ENCODE data around the gene NTM.

The NTM gene

GRCh38 chr11:132346558-132347148, 976.2 kb downstream of the NTM start:
- DNase-seq (ENCODE audit: low read depth), result no peak
- Histone ChIP-seq H3K9ac (ENCODE audit: low read length) (no peak overlapping the region), H3K4me1 (ENCODE audit: control insufficient read depth, insufficient read depth, low read length) (no peaks in the 10 kb centered on the region), H3K4me3 (ENCODE audit: low read length) (no peak overlapping the region), H3K9me3 (ENCODE audit: control insufficient read depth, low read length) (no peaks in the 10 kb centered on the region), H3K27me3 (replicated peaks; ENCODE audit: control insufficient read depth, insufficient read depth, low read length) (peaks cover 21% of the 10 kb centered on the region), H3K36me3 (ENCODE audit: control insufficient read depth, insufficient read depth, low read length, severe bottlenecking) (no peaks in the 10 kb centered on the region)

- Histone ChIP-seq H3K4me3 (ENCODE audit: low read length) (no peak overlapping the region), H3K9ac (ENCODE audit: low read length) (no peak overlapping the region), H3K4me1 (ENCODE audit: control insufficient read depth, insufficient read depth, low read length) (no peaks in the 10 kb centered on the region), H3K36me3 (ENCODE audit: control insufficient read depth, insufficient read depth, low read length, severe bottlenecking) (no peaks in the 10 kb centered on the region), H3K27me3 (replicated peaks; ENCODE audit: control insufficient read depth, insufficient read depth, low read length) (peaks cover 20% of the 10 kb centered on the region), H3K9me3 (ENCODE audit: control insufficient read depth, low read length) (no peaks in the 10 kb centered on the region)
- DNase-seq (ENCODE audit: low read depth), result no peak
These were observed 977.0 kb downstream of the NTM start for GRCh38 chr11:132347156-132348090.

- Histone ChIP-seq H3K9ac (ENCODE audit: low read length) (no peak overlapping the region), H3K4me1 (ENCODE audit: control insufficient read depth, insufficient read depth, low read length) (no peaks in the 10 kb centered on the region), H3K27me3 (replicated peaks; ENCODE audit: control insufficient read depth, insufficient read depth, low read length) (peaks cover 33% of the 10 kb centered on the region), H3K9me3 (ENCODE audit: control insufficient read depth, low read length) (no peaks in the 10 kb centered on the region), H3K36me3 (ENCODE audit: control insufficient read depth, insufficient read depth, low read length, severe bottlenecking) (no peaks in the 10 kb centered on the region), H3K4me3 (ENCODE audit: low read length) (no peak overlapping the region)
- no peak for DNase-seq (ENCODE audit: low read depth)
These were observed 979.7 kb downstream of the NTM start for GRCh38 chr11:132349811-132350733.

- no peak overlapping the region for H3K9ac ChIP-seq (ENCODE audit: low read length)
- H3K4me1 ChIP-seq (ENCODE audit: control insufficient read depth, insufficient read depth, low read length), result no peaks in the 10 kb centered on the region
- H3K4me3 ChIP-seq (ENCODE audit: low read length), result no peak overlapping the region
- DNase-seq (ENCODE audit: low read depth), result no peak
- no peaks in the 10 kb centered on the region for H3K36me3 ChIP-seq (ENCODE audit: control insufficient read depth, insufficient read depth, low read length, severe bottlenecking)
- H3K9me3 ChIP-seq (ENCODE audit: control insufficient read depth, low read length), result no peaks in the 10 kb centered on the region
- H3K27me3 ChIP-seq (replicated peaks; ENCODE audit: control insufficient read depth, insufficient read depth, low read length), result peaks cover 42% of the 10 kb centered on the region
These were observed 980.6 kb downstream of the NTM start for GRCh38 chr11:132351050-132351449.

- Histone ChIP-seq H3K36me3 (ENCODE audit: control insufficient read depth, insufficient read depth, low read length, severe bottlenecking) (no peaks in the 10 kb centered on the region), H3K4me1 (ENCODE audit: control insufficient read depth, insufficient read depth, low read length) (no peaks in the 10 kb centered on the region), H3K27me3 (replicated peaks; ENCODE audit: control insufficient read depth, insufficient read depth, low read length) (peaks cover 46% of the 10 kb centered on the region), H3K9ac (ENCODE audit: low read length) (no peak overlapping the region), H3K9me3 (ENCODE audit: control insufficient read depth, low read length) (no peaks in the 10 kb centered on the region), H3K4me3 (ENCODE audit: low read length) (no peak overlapping the region)
- no peak for DNase-seq (ENCODE audit: low read depth)
These were observed 982.1 kb downstream of the NTM start for GRCh38 chr11:132352497-132352896.

GRCh38 chr11:132353255-132353654, 982.8 kb downstream of the NTM start:
- H3K36me3 ChIP-seq (ENCODE audit: control insufficient read depth, insufficient read depth, low read length, severe bottlenecking), result no peaks in the 10 kb centered on the region
- no peaks in the 10 kb centered on the region for H3K4me1 ChIP-seq (ENCODE audit: control insufficient read depth, insufficient read depth, low read length)
- H3K9me3 ChIP-seq (ENCODE audit: control insufficient read depth, low read length), result no peaks in the 10 kb centered on the region
- H3K27me3 ChIP-seq (replicated peaks; ENCODE audit: control insufficient read depth, insufficient read depth, low read length), result peaks cover 40% of the 10 kb centered on the region
- no peak for DNase-seq (ENCODE audit: low read depth)
- H3K4me3 ChIP-seq (ENCODE audit: low read length), result no peak overlapping the region
- H3K9ac ChIP-seq (ENCODE audit: low read length), result no peak overlapping the region

GRCh38 chr11:132357811-132358572, 987.6 kb downstream of the NTM start:
- H3K4me1 ChIP-seq (ENCODE audit: control insufficient read depth, insufficient read depth, low read length), result no peaks in the 10 kb centered on the region
- H3K4me3 ChIP-seq (ENCODE audit: low read length), result no peak overlapping the region
- no peaks in the 10 kb centered on the region for H3K9me3 ChIP-seq (ENCODE audit: control insufficient read depth, low read length)
- DNase-seq (ENCODE audit: low read depth), result no peak
- H3K27me3 ChIP-seq (replicated peaks; ENCODE audit: control insufficient read depth, insufficient read depth, low read length), result peaks cover 31% of the 10 kb centered on the region
- no peak overlapping the region for H3K9ac ChIP-seq (ENCODE audit: low read length)
- H3K36me3 ChIP-seq (ENCODE audit: control insufficient read depth, insufficient read depth, low read length, severe bottlenecking), result no peaks in the 10 kb centered on the region

GRCh38 chr11:132358573-132358953, 988.1 kb downstream of the NTM start:
- no peaks in the 10 kb centered on the region for H3K9me3 ChIP-seq (ENCODE audit: control insufficient read depth, low read length)
- H3K9ac ChIP-seq (ENCODE audit: low read length), result no peak overlapping the region
- peaks cover 25% of the 10 kb centered on the region for H3K27me3 ChIP-seq (replicated peaks; ENCODE audit: control insufficient read depth, insufficient read depth, low read length)
- H3K4me3 ChIP-seq (ENCODE audit: low read length), result no peak overlapping the region
- H3K36me3 ChIP-seq (ENCODE audit: control insufficient read depth, insufficient read depth, low read length, severe bottlenecking), result no peaks in the 10 kb centered on the region
- no peak for DNase-seq (ENCODE audit: low read depth)
- no peaks in the 10 kb centered on the region for H3K4me1 ChIP-seq (ENCODE audit: control insufficient read depth, insufficient read depth, low read length)

- no peak for DNase-seq (ENCODE audit: low read depth)
- H3K36me3 ChIP-seq (ENCODE audit: control insufficient read depth, insufficient read depth, low read length, severe bottlenecking), result no peaks in the 10 kb centered on the region
- peaks cover under 1% of the 10 kb centered on the region for H3K9me3 ChIP-seq (ENCODE audit: control insufficient read depth, low read length)
- H3K4me3 ChIP-seq (ENCODE audit: low read length), result no peak overlapping the region
- no peak overlapping the region for H3K9ac ChIP-seq (ENCODE audit: low read length)
- H3K27me3 ChIP-seq (replicated peaks; ENCODE audit: control insufficient read depth, insufficient read depth, low read length), result peaks cover 9% of the 10 kb centered on the region
- H3K4me1 ChIP-seq (ENCODE audit: control insufficient read depth, insufficient read depth, low read length), result no peaks in the 10 kb centered on the region
These were observed 990.7 kb downstream of the NTM start for GRCh38 chr11:132361011-132361550.

- Histone ChIP-seq H3K4me3 (ENCODE audit: low read length) (no peak overlapping the region), H3K27me3 (replicated peaks; ENCODE audit: control insufficient read depth, insufficient read depth, low read length) (no peaks in the 10 kb centered on the region), H3K9me3 (ENCODE audit: control insufficient read depth, low read length) (peaks cover 13% of the 10 kb centered on the region), H3K9ac (ENCODE audit: low read length) (no peak overlapping the region), H3K36me3 (ENCODE audit: control insufficient read depth, insufficient read depth, low read length, severe bottlenecking) (no peaks in the 10 kb centered on the region), H3K4me1 (ENCODE audit: control insufficient read depth, insufficient read depth, low read length) (no peaks in the 10 kb centered on the region)
- DNase-seq (ENCODE audit: low read depth), result no peak
These were observed 995.2 kb downstream of the NTM start for GRCh38 chr11:132365650-132366049.

Data from adipocyte (in vitro differentiated cells).